HT1080 (cell line): ENCODE results near the gene SYPL2. TPM values are rescaled to one million over a fixed set of nuclear protein-coding genes. Genes with fewer than 3 reads are reported as not detected.

Experiments used
- DNase-seq: peaks from one replicate; pipeline ENCODE4 v3.0.0-alpha.2; 2015; ENCODE audit warnings: low read depth
- total RNA-seq: library from RNA; depleted of rRNA; stranded (reverse); fragments of >200 nt; shearing (Covaris generic); gene quantifications from 2 replicates; pipeline ENCODE4 v1.2.3, GENCODE V29; 2014

The SYPL2 gene
- total RNA-seq, 1 experiment from 2014 or later: 0.05 TPM

GRCh38 chr1:109491372-109491771 is 25.0 kb downstream of the SYPL2 start:
- DNase-seq: no peak

- DNase-seq: peak; percentile 15
Measured at GRCh38 chr1:109492779-109493178, 26.4 kb downstream of the SYPL2 start.

DNA sequence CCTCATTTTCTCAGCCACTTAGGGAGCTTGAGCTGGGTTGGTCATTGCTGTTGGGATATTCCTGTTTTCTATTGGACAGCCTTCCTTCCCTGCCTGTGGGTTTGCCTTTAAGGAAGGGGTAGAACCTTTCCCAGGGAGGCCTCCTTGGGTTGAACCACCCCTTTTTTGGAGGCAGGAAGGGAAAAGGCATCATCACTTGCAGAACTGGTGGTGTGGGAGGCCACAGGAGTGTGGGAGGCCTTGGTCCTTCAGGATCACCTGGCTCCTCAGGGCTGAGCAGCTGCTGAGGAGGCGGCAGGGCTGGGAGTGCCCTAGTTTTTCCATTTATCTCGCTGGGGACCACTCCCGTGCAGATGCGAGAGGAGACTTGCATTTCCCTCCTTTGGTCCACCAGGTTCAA is 26.9 kb downstream of the SYPL2 start:
- peak; percentile 17 for DNase-seq

DNA sequence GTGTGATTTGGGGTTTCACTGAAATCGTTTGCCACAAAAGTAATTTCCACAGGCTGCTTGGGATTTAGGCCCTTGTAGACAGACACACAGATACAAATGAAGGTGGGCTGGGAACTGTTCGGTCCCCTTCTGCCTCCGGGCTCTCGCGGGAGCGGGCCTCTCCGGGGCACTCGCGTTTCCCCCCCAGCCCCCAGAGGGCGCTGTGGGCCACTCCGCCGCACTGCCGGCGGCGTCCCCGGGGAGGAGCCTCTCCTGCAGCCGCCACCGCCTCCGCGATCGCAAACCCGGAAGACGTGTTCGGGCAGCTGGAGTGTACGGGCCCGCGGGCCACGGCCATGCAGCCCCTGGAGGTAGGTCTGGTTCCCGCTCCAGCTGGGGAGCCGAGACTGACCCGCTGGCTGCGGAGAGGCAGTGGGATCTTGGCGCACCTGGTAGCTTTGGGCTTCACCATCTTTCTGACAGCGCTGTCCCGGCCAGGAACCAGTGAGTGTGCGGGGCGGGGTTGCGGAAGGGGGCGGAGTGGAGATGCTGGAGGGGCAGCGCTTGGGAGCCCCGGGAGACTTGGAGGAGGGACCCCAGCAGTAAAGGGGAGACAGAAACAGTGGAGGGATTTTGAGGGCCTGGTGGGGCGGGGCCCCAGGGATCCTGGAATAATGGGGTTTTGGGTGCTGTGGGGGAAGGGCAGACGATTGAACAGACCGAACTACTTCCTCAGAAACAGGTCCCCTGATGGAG is 27.6 kb downstream of the SYPL2 start, which contains the start of gene CYB561D1:
Gene CYB561D1 (plus strand): TSS at position 290 of the 735 bp plus-strand sequence. CDS start 46 bp downstream, at position 336.
- peak; percentile 81 for DNase-seq

DNA sequence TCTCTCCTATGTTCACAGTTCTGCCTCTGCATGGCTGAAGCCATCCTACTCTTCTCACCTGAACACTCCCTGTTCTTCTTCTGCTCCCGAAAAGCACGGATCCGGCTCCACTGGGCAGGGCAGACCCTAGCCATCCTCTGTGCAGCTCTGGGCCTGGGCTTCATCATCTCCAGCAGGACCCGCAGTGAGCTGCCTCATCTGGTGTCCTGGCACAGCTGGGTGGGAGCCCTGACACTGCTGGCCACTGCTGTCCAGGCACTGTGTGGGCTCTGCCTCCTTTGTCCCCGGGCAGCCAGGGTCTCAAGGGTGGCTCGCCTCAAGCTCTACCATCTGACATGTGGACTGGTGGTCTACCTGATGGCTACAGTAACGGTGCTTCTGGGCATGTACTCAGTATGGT is 29.4 kb downstream of the SYPL2 start:
- DNase-seq: no peak

DNA sequence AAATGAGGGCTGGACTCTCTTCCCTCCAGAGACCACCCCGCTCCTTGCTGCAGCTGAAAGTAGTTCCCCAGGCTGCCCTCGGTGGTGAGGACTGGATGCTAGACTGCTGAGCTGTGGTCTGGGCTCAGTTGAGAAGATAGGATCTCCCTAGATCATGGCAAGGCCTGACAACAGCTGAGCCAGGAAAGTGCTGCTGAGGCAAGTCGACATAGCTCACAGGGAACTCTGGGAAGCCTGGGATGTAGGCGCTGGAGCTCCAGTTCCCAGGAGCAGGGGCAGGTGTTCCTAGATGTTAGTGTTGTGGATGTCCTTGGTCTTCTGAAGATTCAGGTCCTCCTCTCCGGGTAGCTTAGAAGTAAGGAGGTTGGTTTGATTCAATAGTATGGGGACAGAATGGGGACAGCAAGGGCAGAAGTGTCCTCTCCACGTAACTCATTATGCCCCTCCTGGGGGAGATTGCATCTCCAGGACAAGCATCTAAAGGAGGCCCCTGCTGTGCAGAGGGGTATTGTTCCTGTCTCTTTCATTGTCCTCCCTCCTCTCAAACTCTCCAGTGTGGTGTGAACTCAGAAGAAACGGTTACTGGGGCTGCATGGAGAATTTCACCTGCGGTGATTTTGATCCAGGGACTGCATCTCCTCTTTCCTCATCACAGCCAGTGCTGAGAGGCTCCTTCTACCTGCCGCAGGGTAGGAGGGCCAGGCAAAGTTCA is 31.3 kb downstream of the SYPL2 start:
- DNase-seq: no peak

GRCh38 chr1:109498161-109498801 is 31.9 kb downstream of the SYPL2 start:
- DNase-seq: peak; percentile 44

GRCh38 chr1:109499081-109499480 is 32.7 kb downstream of the SYPL2 start:
- DNase-seq: no peak

- DNase-seq: peak; percentile 69
Measured at GRCh38 chr1:109499661-109500536, 33.6 kb downstream of the SYPL2 start.

- no peak for DNase-seq
Measured at GRCh38 chr1:109500941-109501381, 34.6 kb downstream of the SYPL2 start.

DNA sequence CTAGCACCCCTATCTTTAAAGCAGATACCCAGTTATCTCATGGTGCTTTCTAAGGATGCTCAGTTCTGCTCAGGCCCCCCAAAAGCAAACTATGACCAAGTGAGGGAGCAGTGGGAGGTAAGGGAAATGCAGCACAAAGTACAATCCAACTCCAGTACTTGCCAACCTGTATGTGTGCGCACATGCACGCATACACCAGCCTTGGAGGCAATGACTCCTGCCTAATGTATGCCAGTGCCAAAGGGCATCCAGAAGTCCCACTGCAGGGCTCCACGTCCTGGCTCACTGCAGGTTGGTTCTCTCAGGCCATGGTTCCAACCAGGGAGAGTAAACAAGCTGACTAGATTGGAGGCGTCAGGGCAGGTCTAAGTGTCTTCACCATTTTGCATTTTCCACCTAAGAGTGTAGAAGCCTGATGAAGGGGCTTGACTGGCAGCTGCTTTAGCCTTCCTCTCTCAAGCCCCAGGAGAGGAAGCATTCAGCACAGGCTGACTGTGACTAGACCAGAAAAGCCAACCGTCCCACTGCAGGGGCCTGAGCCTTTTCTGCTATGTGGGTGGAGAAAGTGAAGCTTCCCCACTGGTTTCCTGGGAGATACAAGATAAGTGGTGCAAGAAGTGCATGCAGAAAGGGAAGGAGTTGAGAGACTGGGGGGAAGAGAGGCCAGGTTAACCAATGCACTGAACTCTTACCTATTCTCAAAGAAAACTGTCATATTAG is 35.5 kb downstream of the SYPL2 start:
- DNase-seq: no peak

- no peak for DNase-seq
Measured at GRCh38 chr1:109502364-109502851, 36.1 kb downstream of the SYPL2 start.

GRCh38 chr1:109503935-109504334 is 37.6 kb downstream of the SYPL2 start:
- DNase-seq: no peak

DNA sequence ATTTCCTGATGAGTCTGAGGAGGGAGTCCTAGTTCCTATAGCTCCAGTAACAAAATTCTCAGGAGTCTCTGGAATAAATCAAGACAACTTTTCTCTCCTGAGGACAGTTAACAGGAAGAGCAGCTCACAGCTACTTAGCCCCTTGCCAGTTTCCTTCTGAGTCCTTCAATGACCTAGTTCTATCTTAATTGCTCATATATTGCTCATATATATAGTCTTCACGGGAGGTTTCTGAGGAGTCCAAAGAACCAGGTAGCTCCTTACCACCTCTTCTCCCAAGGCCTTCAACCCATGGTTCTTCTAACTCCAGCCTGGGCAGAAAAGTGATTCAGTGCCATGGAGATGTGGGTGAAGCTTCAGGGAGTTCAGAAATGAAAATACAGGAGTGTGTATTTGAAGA is 38.6 kb downstream of the SYPL2 start:
- no peak for DNase-seq

GRCh38 chr1:109508001-109508872 is 41.9 kb downstream of the SYPL2 start:
- DNase-seq: no peak

GRCh38 chr1:109508873-109509175 is 42.5 kb downstream of the SYPL2 start:
- no peak for DNase-seq

DNA sequence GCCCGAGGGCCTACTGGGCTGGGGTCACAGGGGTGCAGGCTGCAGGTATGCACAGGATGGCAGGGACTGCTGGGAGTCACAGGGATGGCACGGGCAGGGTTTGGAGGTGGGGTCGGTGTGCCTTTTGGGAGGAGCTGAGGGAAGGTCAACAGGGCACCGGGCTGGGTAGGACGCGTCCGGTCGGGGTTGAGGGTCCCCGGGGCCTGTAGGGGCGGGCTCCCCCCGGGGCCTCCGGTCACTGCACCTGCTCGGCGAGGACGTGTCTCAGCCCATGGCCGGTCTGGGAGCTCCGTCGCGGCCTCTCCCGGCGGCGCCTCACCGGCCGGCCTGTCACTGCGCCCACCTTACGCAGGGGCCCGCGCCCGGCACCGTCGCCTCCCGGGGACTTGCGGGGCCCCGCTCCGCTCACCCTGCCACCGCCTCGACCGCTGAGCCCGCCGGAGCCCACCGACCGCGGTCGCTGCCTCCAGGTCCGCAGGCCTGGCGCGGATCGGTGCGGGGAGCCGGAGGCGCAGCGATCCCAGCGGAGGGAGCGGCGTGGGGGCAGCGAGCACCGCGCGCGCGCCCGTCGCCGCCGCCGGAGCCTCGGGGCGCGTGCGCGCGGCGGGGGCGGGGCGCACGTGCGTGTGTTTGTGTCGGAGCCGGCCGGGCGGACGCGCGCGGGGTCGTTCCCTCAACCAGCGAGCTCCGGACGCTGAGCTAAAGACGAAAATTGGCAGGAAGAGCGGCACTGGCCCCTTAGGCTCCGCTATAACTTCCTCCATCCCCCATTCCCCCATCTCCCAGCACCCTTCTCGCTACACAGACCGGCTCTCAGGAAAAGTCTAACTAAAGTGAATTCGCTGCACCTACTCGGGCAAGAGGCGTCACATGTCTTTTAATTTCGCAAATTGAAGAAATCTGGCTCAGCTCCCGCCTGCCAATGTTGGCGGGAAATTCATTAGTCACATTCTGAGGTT is 43.1 kb downstream of the SYPL2 start, which contains the start of gene AMIGO1:
Gene AMIGO1 (minus strand): TSS at position 552 of the 959 bp plus-strand sequence. CDS start 815 bp downstream, outside the sequence.
- peak; percentile 37 for DNase-seq

- no peak for DNase-seq
Measured at GRCh38 chr1:109513110-109513710, 46.9 kb downstream of the SYPL2 start.
